Renal pelvis (tissue), 4 donors: ENCODE results near the gene EDDM13. TPM values are rescaled to one million over a fixed set of nuclear protein-coding genes. Genes with fewer than 3 reads are reported as not detected.
A peak's percentile ranks its signal among the peaks of the same experiment; 100 is the strongest.
"Not testable (repeated sequence)": the region's sequence is repeated elsewhere in the genome, so short reads cannot be mapped to it uniquely, and the experiment has no call there.

ENCODE experiments used
- DNase-seq: peaks from one replicate; pipeline ENCODE4 v3.0.0-alpha.2; 2013
- polyA plus RNA-seq, 3 donors: library from polyadenylated mRNA; unstranded; fragments of 120-200 nt; gene quantifications; one replicate each; pipeline ENCODE4 v1.2.1, GENCODE V29; 2013; ENCODE audit not compliant: insufficient read length in 3 of 3

EDDM13 gene
- polyA plus RNA-seq, 3 donors = 1.7 to 5.6 (median 5.3) TPM

DNA sequence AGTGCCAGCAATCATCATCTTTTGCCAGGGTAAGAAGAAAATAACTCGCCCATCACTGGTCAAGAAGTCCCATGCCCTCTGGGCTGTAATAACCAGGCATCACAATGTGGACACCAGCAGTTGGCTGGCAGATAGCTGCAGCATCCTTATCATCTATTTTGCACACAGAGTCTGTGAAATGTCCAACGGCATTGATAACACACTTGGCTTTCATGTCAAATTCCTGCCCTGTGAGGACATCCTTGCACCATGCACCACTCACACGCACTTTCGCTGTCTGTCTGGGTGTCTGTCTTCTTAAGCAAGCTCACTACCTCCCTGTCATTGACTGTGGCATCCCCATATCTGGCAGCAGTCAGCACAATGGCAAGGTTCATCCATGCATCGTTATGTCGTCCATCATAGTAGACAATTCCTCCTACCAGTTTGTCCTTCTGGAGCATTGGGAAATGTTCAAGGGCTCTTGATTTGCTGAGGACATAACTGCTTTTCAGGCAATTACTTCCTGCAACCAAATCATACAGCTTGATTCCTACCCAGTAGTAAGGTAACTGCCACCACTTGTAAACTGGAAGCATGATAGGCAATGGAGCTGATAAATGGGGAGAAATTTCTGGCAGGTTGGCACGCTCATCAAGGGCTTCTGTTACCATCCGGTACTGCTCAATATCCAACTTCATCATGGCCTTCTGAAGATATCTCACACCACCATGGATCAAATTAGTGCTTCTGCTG lies 48.9 kb downstream of the EDDM13 start:
- no peak for DNase-seq

DNA sequence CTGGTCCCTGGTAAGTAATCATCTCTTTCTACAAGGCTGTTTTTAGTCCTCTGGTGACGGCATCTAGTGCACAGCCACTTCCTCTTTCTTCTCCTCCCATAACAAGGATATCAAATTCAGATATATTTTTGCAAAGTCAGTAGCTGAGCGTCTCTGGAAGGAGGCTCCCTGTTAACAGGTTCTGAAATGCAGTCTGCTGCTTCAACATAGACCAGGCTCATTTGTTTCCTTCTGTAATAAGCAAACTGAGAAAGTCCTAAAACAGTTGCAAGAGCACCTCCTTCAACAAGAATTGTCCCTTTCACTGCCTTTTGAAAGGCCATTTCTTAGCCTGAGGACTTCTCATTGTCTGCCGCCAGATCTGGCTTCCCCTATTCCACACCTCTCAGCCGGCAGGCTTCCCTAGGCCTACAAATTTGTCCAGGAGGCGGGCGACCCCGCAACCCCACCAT lies 49.5 kb downstream of the EDDM13 start:
- DNase-seq = no peak

DNA sequence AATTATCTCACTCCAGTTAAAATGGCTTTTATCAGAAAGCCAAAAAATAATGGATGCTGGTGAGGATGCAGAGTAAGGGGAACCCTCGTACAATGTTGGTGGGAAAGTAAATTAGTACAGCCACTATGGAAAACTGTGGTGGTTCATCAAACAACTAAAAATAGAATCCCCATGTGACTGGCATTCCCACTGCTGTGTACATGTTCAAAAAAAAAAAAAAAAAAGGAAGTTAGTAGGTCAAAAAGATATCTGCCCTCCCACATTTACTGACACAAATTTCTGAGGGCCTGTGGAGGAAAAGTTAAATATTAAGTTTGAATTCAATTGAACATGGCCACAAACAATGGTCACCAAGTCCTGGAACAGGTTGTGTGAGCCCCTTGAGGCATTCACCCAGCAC lies 51.9 kb downstream of the EDDM13 start:
- DNase-seq = no peak

DNA sequence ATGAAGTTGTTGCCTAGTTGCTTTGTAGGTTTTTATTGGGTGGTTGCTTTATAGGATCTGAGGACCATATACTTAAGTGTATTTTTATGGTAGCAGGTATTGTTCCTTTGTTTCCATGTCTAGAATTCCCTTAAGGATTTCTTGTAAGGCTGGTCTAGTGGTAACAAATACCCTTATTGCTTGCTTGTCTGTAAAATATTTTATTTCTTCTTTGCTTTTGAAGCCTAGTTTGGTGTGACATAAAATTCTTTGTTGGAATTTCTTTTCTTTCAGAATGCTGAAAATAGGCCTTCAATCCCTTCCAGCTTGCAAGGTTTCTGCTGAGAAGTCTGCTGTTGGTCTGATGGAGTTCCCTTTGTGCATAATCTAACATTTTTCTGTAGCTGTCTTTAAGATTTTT lies 60.1 kb downstream of the EDDM13 start:
- no peak for DNase-seq

DNA sequence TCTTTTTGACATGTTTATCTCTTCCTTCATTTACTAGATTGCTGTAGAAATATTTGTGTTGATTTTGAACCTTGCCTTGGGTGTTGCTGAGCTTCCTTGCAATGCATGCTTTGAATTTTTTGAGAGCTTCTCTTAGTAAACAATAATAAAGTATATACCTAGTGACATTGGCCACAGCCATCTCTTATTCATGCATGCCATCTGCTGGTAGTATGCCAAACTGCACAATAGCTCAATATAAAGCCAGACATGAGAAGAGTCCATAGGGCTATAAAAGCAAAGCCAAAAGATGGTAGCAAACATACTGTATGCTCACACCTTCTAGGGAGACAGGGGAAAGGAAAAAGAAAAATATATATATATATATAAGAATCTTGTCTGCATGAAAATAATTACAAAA lies 61.0 kb downstream of the EDDM13 start:
- peak; percentile 33 for DNase-seq

DNA sequence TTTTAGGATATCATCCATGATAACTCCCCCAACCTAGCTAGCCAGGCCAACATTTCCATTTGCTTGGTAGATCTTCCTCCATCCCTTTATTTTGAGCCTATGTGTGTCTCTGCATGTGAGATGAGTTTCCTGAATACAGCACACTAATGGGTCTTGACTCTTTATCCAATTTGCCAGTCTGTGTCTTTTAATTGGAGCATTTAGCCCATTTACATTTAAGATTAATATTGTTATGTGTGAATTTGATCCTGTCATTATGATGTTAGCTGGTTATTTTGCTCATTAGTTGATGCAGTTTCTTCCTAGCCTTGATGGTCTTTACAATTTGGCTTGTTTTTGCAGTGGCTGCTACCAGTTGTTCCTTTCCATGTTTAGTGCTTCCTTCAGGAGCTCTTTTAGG lies 62.8 kb downstream of the EDDM13 start:
- DNase-seq = not testable (repeated sequence)

DNA sequence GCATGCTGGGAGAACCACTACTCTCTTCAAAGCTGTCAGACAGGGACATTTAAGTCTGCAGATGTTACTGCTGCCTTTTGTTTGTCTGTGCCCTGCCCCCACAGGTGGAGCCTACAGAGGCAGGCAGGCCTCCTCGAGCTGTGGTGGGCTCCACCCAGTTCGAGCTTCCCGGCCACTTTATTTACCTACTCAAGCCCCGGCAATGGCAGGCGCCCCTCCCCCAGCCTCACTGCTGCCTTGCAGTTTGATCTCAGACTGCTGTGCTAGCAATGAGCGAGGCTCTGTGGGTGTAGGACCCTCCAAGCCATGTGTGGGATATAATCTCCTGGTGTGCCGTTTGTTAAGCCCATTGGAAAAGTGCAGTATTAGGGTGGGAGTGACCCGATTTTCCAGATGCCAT lies 64.5 kb downstream of the EDDM13 start:
- not testable (repeated sequence) for DNase-seq

DNA sequence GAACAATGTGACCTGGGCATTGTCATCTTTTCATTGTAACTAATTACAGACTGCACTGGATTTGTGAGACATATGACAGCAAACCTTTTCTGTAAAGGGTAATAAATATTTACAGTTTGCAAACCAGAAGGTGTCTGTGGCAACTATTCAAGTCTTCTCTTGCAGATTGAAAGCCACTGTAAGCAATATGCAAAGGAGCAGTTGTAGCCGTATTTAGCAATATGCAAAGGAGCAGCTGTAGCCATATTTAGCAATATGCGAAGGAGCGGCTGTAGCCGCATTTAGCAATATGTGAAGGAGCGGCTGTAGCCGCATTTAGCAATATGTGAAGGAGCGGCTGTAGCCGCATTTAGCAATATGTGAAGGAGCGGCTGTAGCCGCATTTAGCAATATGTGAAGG lies 66.5 kb downstream of the EDDM13 start:
- DNase-seq = not testable (repeated sequence)

DNA sequence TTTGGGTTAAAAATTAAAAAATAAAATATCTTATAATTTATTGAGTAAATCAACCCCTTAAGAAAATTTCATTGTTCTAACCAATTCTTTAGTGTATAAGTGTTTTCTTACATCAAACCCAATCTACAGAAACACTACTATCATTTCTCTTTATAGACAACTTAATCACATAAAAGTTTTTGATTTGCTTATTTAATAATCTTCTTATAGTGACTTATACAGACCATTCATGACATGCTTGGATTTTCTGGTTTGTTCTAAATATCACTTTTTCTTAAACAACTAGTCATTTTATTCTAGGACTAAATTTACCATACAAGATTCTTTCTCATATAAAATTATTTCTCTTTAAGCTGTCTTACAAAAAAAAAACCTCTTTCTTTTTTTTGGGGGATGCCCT lies 69.4 kb downstream of the EDDM13 start:
- DNase-seq = no peak

DNA sequence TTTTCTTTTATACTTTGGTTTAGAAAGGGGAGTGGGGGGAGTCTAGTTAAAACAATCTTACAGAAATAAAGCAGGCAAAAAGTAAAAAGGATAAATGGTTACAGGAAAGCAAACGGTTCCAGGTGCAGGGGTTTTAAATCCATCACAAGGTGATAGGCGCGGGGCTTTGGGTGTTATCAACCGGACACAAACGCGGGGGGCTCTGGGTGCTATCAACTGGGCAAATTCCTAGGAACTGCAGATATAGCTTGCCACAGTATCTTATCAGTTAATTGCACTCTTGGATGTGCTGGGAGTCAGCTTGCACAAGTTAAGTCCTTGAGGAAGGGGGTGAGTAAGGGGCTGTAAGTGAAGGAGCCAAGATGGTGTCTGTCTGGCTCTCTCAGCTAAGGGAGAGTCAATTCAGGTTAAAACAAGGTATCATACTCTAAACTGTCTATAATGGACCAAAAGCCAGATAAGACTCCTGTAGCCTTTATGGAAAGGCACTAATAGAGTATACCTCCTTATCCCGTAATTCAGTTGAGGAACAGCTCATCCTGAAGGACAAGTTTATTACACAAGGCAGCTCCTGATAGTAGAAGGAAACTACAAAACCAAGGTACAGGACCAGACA lies 74.7 kb downstream of the EDDM13 start:
- no peak for DNase-seq

DNA sequence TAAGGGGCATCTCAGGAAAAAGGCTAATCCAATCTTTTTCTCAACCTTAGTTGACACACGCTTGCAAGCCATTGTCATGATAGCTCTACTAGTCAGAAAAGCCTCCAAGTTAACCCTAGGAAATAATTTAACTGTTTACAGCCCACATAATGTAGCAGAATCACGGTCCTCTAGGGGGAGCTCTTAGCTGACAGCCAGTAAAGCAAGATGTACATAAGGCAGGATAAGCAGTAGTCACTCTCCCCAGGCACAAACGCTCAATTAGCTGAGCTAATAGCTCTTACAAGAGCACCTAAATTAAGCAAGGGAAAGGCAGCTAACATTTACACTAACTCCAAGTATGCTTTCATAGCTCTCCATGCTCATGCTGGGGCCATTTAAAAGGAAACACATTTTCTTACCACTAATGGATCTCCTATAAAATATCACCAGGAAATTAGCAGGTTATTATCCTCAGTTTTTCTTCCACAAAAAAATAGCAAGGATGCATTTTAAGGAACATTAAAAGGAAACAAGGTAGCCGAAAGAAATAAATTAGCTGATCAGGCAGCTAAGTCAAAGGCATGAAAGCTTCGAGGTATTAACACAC lies 75.8 kb downstream of the EDDM13 start:
- no peak for DNase-seq

DNA sequence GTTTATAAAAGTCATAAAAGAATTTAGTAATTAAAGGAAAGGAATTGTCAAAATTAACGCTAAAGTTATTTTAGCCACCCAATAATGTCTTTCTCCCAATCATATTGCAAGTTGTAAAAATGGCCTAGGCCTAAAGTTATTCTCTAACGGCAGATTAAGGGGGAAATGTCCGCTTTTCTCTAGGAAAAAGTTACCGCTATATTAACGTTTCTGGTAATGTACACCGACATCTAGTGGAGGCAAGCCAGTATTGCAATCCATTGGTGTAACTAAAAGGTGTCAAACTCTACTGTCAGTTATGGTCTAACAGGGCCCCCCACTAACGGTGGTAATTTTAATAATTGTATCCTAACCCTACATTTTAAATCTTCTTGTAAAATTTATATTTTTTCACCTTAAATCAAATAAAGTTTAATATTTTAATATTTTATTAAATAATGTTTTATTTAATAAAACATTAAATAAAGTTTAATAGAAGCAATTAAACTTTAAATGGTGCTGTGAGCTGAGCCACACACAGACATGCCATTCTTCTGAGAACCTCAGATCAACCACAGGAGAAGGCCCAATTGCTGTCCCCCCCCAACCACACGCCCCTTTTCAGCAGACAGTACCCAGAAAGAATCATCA lies 78.0 kb downstream of the EDDM13 start:
- DNase-seq = peak; percentile 72

DNA sequence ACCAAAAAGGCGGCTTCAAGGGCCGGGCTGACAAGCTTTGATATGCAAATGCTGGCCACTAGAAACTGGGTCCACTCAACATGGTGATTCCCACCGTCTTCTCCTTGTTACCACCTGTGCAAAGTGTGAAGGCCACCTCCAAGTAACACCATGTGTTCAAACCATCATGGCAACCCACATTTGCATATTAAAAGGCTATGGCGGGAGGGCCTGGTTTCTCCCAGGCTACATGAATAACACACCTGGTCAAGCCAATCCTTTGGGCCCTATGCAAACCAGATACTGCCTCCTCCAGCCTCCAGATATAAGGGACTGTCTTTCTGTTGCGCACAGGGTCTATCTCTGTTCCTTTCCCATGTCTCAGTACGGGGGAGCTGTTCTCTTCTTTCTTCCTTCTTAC lies 78.7 kb downstream of the EDDM13 start:
- DNase-seq = no peak

DNA sequence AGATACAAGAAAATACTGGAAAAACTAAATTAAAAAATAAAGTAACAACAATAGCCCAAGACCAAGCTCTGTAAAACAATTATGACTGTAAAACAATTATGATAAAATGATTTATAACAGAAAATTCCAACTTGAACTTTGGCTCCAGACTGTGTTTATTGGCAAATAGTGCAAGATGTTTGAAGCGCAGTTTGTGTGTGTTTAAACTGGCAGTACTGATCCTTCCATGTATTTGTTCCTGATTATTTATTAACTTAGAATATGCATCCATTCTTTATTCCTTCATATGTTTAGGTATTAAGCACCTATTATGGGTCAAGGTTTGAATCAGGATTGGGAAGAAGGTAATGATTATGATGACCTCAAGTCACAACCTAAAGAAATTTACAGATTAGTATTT lies 83.0 kb downstream of the EDDM13 start:
- DNase-seq = no peak

DNA sequence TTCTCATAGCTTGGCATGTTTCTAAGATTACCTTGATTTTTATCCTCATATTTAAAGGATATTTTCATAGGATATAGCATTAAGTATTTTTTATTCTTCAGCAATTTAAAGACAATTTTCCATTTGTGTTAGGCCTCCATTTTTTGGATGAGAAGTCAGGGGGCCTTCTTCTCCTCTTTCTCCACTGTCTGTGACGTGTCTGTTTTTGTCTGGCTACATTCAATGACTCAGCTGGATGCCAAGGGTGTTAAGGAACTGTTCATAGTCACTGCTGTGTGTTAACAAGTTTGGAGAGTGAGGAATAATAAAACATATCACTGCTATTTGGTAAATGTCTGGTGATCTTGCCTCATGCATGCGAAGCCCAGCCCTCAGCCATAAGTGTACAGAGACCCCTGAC lies 84.4 kb downstream of the EDDM13 start:
- DNase-seq = no peak

Other genes with a start within 250 kb of the EDDM13 start
- 10 to 100 TPM; 18.1 to 26.2 (median 22.7) TPM for gene ZNF787, start 151.5 kb upstream of the EDDM13 start, polyA plus RNA-seq
- 10 to 100 TPM; 39.9 to 48.7 (median 41.2) TPM for gene ZNF444, start 131.5 kb upstream of the EDDM13 start, polyA plus RNA-seq
- under 1 TPM in 1 of 3 donors, not detected in 2; 0.47 TPM for gene GALP, start 96.7 kb upstream of the EDDM13 start, polyA plus RNA-seq
- gene ZSCAN5B, start 75.0 kb upstream of the EDDM13 start, polyA plus RNA-seq = under 1 TPM in 2 of 3 donors, not detected in 1; 0.13 to 0.14 TPM
- gene ZSCAN5C, start 70.5 kb upstream of the EDDM13 start, polyA plus RNA-seq = not detected
- 10 to 100 TPM; 12.2 to 21.6 (median 20.3) TPM for gene ZSCAN5A, start 42.1 kb downstream of the EDDM13 start, polyA plus RNA-seq
- gene ZNF582, start 120.8 kb downstream of the EDDM13 start, polyA plus RNA-seq = 10 to 100 TPM in 2 of 3 donors, 1 to 10 TPM in 1; 9.2 to 16.5 (median 10.8) TPM
- gene ZNF583, start 131.6 kb downstream of the EDDM13 start, polyA plus RNA-seq = 1 to 10 TPM; 8.6 to 9.6 (median 9.4) TPM
- gene ZNF667, start 204.6 kb downstream of the EDDM13 start, polyA plus RNA-seq = 10 to 100 TPM; 13.6 to 23.0 (median 21.3) TPM
- 10 to 100 TPM; 16.0 to 33.6 (median 32.3) TPM for gene ZNF471, start 235.1 kb downstream of the EDDM13 start, polyA plus RNA-seq